Esophagus muscularis mucosa (tissue), 4 donors: Measurements from ENCODE around the gene KIF17. TPM values are rescaled to one million over a fixed set of nuclear protein-coding genes. Genes with fewer than 3 reads are reported as not detected.

Experiments used
- DNase-seq: peaks from one replicate; pipeline ENCODE4 v3.0.0-alpha.2; 2017; ENCODE audit errors: extremely low spot score
- H3K27ac ChIP-seq, 4 donors: fragments of 200-600 bp; sonication (generic); replicated peaks in 1 of 4; 1 replicate in 3 of 4; 2 replicates in 1 of 4; pipeline ENCODE4 v1.5.1; 2016 to 2019; ENCODE audit warnings: mild to moderate bottlenecking in 1 of 4
- H3K27me3 ChIP-seq, 4 donors: fragments of 200-600 bp; sonication (generic); one replicate each; pipeline versions ENCODE4 v1.5.1 to v1.6.0; 2016 to 2019
- H3K36me3 ChIP-seq, 4 donors: fragments of 200-600 bp; sonication (generic); one replicate each; pipeline ENCODE4 v1.5.1; 2016 to 2019
- H3K4me1 ChIP-seq, 4 donors: fragments of 200-600 bp; sonication (generic); one replicate each; pipeline ENCODE4 v1.5.1; 2016 to 2019
- H3K4me3 ChIP-seq, 4 donors: fragments of 200-600 bp; sonication (generic); 1 replicate in 2 of 4; 2 replicates in 2 of 4; pipeline ENCODE4 v1.5.1; 2016 to 2019; ENCODE audit warnings: mild to moderate bottlenecking in 4 of 4, moderate library complexity in 1 of 4
- H3K9me3 ChIP-seq, 4 donors: fragments of 200-600 bp; sonication (generic); 1 replicate in 3 of 4; 2 replicates in 1 of 4; pipeline ENCODE4 v1.5.1; 2016 to 2019
- POLR2A ChIP-seq: fragments of 450-650 bp; IDR thresholded peaks from one replicate; pipeline ENCODE4 v1.6.1; 2017; ENCODE audit warnings: antibody characterized with exemption, moderate library complexity, mild to moderate bottlenecking, low read depth
- WGBS: methylation state at CpG from one replicate; pipeline ENCODE4 v1.1.5; 2018; 5-methylcytosine and 5-hydroxymethylcytosine counted together
- intact Hi-C: fragments of 100-400 bp; cut with DNase I; formaldehyde crosslinking; loops from one replicate; pipeline ENCODE4 v1.15.1; 2023
- total RNA-seq, 4 donors: library from RNA; depleted of rRNA; stranded (reverse); fragments of >200 nt; gene quantifications; one replicate each; pipeline versions ENCODE4 v1.1.0 to v1.2.1, GENCODE V29; 2016

The KIF17 gene
- total RNA-seq, 4 donors from 2014 or later: 2.0 to 7.3 (median 3.4) TPM

DNA sequence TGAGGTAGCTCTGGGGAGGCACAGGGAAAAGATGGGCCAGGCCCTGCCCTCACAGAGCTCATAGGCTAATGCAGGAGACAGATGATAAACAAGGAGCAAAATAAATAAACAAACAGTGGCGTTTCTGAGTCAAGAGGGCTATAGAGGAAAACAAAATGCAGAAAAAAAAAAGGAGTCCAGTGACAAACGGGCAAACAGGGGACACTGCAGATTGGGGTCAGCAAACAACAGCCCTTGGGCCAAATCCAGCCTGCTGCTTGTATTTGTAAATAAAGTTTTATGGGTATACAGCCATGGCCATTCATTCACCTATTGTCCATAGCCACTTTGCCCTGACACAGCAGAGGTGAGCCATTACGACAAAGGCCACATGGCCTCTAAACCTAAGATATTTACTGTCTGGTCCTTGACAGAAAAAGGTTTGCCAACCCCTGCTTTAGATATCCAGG is 103.7 kb downstream of the KIF17 start:
- H3K4me1 ChIP-seq: peaks cover 18 to 28% (median 25%) of the 10 kb centered on the region in 4 donors
- no peaks in the 10 kb centered on the region for H3K27me3 ChIP-seq
- intact Hi-C loops: loop anchor here (2.0 kb wide), 1 partner anchor 19 kb away; the partner anchor contains the start of gene PINK1
- H3K4me3 ChIP-seq: no peak overlapping the region
- H3K9me3 ChIP-seq: no peaks in the 10 kb centered on the region
- peak overlapping the region; percentile 46 to 81 (median 72) for H3K27ac ChIP-seq
- H3K36me3 ChIP-seq: no peaks in the 10 kb centered on the region
- DNase-seq: no peak
- WGBS: 63% methylated on average over 3 of the region's 3 CpGs
- no peak for TF ChIP-seq POLR2A

Other genes with a start within 250 kb of the KIF17 start
- gene CAMK2N1, start 231.8 kb downstream of the KIF17 start, total RNA-seq: 10 to 100 TPM; 22.2 to 31.1 (median 25.6) TPM
- 10 to 100 TPM; 24.5 to 71.3 (median 42.7) TPM for gene MUL1, start 209.9 kb downstream of the KIF17 start, total RNA-seq
- 1 to 10 TPM in 3 of 4 donors, not detected in 1; 2.2 to 4.2 (median 3.6) TPM for gene FAM43B, start 165.4 kb downstream of the KIF17 start, total RNA-seq
- gene CDA, start 128.9 kb downstream of the KIF17 start, total RNA-seq: 1 to 10 TPM; 1.7 to 7.5 (median 6.0) TPM
- gene PINK1, start 84.5 kb downstream of the KIF17 start, total RNA-seq: 100 to 1,000 TPM; 175 to 330 (median 242) TPM
- gene DDOST, start 56.6 kb downstream of the KIF17 start, total RNA-seq: 100 to 1,000 TPM in 2 of 4 donors, 10 to 100 TPM in 2; 86.4 to 126 (median 103) TPM
- gene SH2D5, start 14.7 kb upstream of the KIF17 start, total RNA-seq: 1 to 10 TPM in 2 of 4 donors, under 1 TPM in 2; 0.42 to 7.2 (median 1.7) TPM
- gene HP1BP3, start 69.3 kb upstream of the KIF17 start, total RNA-seq: 100 to 1,000 TPM; 213 to 349 (median 277) TPM